HG03135 (cell line): Measurements from ENCODE around the gene IKZF1.

Experiments used
- ATAC-seq: cut with Tn5 transposase; IDR thresholded peaks from one replicate; pipeline ENCODE4 v1.9.1; 2021; ENCODE audit warnings: mild to moderate bottlenecking, moderate library complexity; ENCODE audit not compliant: unreplicated experiment

IKZF1 gene

GRCh38 chr7:50307368-50308032, 3.0 kb downstream of the IKZF1 start:
- no peak for ATAC-seq

DNA sequence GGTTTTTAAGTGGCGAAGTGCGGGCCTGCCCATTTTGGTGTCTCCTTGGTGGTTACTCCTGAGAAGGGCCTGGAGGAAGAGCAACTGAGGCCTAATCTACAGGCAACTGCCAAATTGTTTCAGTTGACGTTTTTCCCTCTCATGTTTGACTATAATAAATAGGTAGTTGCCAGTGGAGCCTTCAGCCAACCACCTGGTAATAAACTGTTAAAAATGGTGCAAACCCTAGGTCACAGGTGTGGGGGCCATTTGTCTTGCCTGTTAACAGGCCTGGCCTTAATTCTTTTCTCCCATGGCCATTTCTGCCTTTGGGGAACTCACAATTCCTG, 3.7 kb downstream of the IKZF1 start:
- ATAC-seq = no peak

DNA sequence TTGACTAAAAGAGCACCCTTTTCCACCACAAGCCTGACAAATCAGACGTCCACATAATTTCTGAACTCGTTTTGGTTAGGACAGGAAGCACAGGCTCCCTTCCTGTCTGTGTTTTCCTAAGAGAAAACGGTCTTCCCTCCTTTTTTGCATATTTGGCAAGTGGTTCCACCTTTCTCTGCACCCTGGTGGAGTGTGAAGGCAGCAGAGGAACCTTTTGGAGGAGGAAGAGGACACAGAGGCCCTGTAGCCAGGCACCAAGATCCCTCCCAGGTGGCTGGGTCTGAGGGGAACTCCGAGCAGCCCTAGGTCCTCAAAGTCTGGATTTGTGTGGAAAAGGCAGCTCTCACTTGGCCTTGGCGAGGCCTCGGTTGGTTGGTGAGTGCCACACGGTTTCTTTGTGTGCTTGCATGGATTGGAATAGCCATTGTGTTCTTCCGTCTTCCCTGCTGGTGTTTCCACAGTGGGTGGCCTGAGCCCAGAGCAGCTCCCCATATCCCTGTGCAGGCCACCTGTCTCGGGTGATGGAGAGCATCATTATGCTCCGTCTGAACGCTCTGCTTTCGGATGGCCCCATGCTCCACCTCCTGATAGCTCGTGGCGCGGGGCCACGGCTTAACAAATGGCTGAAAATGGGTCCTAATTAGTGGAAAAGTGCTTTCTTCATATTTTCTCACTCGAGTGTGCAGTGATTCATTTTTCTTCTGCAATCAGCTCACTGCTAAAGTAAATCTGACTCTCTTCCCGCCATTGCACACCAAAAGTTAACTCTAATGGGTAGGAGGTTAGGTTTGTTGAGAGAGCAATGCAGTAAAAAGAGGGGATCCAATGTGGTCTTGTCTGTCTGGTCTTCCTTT, 4.2 kb downstream of the IKZF1 start:
- no peak for ATAC-seq

GRCh38 chr7:50309721-50310120, 5.2 kb downstream of the IKZF1 start:
- ATAC-seq = no peak

GRCh38 chr7:50310361-50310760, 5.8 kb downstream of the IKZF1 start:
- ATAC-seq = no peak

DNA sequence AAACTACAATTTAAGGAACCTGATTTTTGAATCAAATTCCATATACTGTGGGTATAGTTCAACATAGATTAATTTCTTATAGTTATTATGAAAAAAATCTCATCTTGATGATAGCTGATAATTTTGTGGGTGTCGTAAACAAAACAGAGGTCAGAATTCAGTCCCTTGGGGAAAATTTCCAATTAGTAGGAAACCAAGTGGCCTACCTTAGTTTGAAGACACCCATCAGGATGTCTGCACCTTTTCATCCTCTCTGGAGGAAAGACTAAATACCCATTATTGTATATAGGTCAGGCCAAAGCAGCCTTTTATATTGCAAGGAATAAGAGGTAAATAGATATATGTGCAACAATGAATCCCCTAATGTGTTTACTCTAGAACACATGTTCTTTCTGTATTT, 6.4 kb downstream of the IKZF1 start:
- ATAC-seq = no peak

- ATAC-seq = no peak
Measured at GRCh38 chr7:50312250-50313162, 8.0 kb downstream of the IKZF1 start.

GRCh38 chr7:50314836-50315592, 10.5 kb downstream of the IKZF1 start:
- no peak for ATAC-seq

DNA sequence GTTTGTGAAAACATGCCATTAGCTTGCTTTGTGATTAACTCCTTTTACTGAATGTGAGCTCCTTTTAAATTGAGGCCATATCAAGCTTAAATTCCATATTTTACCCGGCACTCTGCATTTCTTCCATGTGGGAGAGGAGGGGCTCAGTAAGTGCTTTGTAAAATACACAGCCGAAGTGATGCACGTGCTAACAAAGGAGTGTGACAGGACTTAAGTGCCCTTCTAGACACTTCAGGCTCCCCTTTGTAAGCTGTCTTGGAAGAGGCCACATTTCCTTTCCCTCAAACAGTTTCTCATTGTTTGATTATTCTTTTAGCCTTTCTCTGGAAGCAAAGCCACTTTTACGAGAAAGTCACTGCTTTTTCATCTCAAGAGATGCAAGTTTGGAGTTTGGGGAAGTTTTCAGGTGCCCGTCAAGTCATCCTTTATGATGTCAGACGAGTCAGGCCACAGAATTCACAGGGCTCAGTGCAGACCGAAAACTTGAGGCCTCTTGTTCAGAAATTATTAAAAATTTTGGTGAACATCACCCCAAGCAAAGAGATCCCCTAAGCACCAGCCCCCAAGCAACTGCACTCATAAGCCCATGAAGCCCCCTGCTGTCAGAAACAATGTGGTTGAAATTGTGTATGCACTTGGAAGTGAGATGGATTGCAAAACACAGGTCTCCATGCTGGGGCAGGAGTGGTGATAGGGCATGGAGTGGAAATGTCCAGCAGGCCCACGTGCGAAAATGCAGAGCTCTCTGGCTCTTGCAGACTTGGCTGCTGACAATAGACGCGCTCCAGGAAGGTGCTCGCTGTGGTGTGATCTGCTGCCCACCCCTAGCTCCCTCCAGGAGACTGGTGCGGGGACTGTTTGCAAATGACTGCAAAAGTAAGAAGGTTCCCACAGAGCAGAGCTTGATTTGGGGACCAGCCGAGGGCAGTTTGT, 11.5 kb downstream of the IKZF1 start:
- ATAC-seq = no peak

DNA sequence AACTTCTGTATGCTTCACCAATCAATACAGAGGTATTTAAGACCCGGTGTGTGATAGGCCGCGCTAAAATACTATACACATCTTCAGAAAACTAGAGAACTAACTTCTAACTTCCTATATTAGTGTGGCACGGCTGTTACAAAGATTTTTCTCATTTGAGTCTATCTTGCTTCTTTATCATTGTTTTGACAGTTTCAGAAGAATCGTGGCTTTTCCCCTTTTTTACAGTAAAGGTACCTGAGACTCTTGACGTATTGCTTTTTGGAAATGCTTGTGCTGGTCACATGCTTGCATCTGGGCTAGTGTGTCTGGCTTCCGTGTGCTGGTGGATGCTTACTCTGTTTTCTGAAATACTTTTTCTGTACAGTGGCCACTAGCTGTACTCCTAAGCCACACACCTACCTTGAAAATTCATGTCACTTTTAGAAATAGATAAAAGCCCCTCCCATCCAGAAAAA, 12.7 kb downstream of the IKZF1 start:
- peak; percentile 67 for ATAC-seq

- no peak for ATAC-seq
Measured at GRCh38 chr7:50317697-50318669, 13.5 kb downstream of the IKZF1 start.

DNA sequence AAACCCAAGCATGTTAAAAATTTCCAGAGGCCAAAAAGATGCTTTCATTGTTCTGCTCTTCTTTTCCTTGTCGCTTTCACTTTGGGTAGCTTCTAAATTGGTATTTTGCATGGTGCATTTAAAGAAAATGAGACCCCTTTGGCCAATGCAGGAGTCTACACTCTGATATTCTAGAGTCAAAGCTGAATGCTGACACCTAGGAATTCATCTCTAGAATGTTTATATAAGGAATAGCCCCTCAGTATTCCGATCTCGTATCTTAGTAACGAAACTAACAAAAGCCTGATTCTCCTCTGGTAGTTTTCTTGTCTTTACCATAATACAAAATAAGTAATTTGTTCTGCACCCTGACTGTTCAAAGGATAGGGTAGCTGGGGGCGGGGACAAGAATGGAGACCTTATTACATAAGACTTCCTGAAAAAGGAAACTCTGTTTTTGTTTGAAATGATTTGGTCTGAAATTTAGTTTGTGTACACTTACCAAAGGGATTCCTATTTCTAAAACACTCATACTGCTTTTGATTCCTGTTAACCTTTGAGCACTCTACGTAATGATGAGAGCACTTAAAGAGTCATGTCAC, 17.1 kb downstream of the IKZF1 start:
- no peak for ATAC-seq

GRCh38 chr7:50324113-50324512, 19.6 kb downstream of the IKZF1 start:
- no peak for ATAC-seq

- ATAC-seq = no peak
Measured at GRCh38 chr7:50327443-50327842, 22.9 kb downstream of the IKZF1 start.

GRCh38 chr7:50329775-50330174, 25.3 kb downstream of the IKZF1 start:
- no peak for ATAC-seq

- ATAC-seq = no peak
Measured at GRCh38 chr7:50330254-50330653, 25.7 kb downstream of the IKZF1 start.

DNA sequence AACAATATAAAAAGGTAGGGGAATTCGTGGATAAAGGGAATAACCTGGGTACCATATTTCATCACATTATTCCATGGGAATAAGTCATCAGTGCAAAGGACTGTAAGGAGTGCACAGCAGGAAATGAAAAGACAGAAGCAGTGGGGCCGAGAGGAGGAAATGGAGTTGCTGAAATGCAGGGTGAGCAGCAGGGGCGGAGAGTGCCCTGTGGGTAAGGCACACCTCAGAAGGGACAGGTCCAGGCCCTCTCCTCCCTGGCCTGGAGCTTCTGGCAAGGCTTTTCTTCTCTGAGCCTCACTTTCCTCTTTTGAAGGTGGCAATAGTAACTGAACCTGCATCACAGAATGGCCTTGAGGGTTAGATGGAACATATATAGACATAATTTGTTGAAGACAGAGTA, 26.2 kb downstream of the IKZF1 start:
- ATAC-seq = no peak

GRCh38 chr7:50331564-50332208, 27.2 kb downstream of the IKZF1 start:
- peak; percentile 69 for ATAC-seq
